Putamen (tissue), 1 donor: ENCODE measurements around the gene NUP93.
"Not testable (repeated sequence)": the region's sequence is repeated elsewhere in the genome, so short reads cannot be mapped to it uniquely, and the experiment has no call there.

ENCODE experiments used
- DNase-seq: peaks from one replicate; pipeline ENCODE4 v3.0.0-alpha.2; 2016; ENCODE audit warnings: low spot score

The NUP93 gene

GRCh38 chr16:56870276-56870888 is 140.5 kb downstream of the NUP93 start:
- no peak for DNase-seq

- DNase-seq, result no peak
Measured at GRCh38 chr16:56871172-56871593, 141.3 kb downstream of the NUP93 start.

- DNase-seq, result no peak
Measured at GRCh38 chr16:56872863-56873391, 143.0 kb downstream of the NUP93 start.

GRCh38 chr16:56874800-56875199 is 144.9 kb downstream of the NUP93 start:
- DNase-seq, result no peak

GRCh38 chr16:56876048-56876447 is 146.1 kb downstream of the NUP93 start:
- no peak for DNase-seq

- DNase-seq, result no peak
Measured at GRCh38 chr16:56877486-56878182, 147.7 kb downstream of the NUP93 start.

- no peak for DNase-seq
Measured at GRCh38 chr16:56878282-56878854, 148.4 kb downstream of the NUP93 start.

- DNase-seq, result no peak
Measured at GRCh38 chr16:56879276-56879675, 149.3 kb downstream of the NUP93 start.

- DNase-seq, result no peak
Measured at GRCh38 chr16:56880176-56880575, 150.2 kb downstream of the NUP93 start.

- no peak for DNase-seq
Measured at GRCh38 chr16:56880685-56881084, 150.8 kb downstream of the NUP93 start.

GRCh38 chr16:56882077-56882800 is 152.3 kb downstream of the NUP93 start:
- no peak for DNase-seq

GRCh38 chr16:56883586-56883985 is 153.7 kb downstream of the NUP93 start:
- DNase-seq, result no peak

- no peak for DNase-seq
Measured at GRCh38 chr16:56884026-56884582, 154.2 kb downstream of the NUP93 start.

GRCh38 chr16:56884929-56885328 is 155.0 kb downstream of the NUP93 start:
- not testable (repeated sequence) for DNase-seq

- no peak for DNase-seq
Measured at GRCh38 chr16:56885446-56886162, 155.7 kb downstream of the NUP93 start.

GRCh38 chr16:56886296-56886695 is 156.4 kb downstream of the NUP93 start:
- DNase-seq, result no peak

GRCh38 chr16:56886826-56887225 is 156.9 kb downstream of the NUP93 start:
- DNase-seq, result no peak

- DNase-seq, result no peak
Measured at GRCh38 chr16:56888806-56889205, 158.9 kb downstream of the NUP93 start.

GRCh38 chr16:56889206-56889605 is 159.3 kb downstream of the NUP93 start:
- DNase-seq, result no peak

GRCh38 chr16:56891685-56892084 is 161.8 kb downstream of the NUP93 start:
- DNase-seq, result no peak

GRCh38 chr16:56892705-56893104 is 162.8 kb downstream of the NUP93 start:
- no peak for DNase-seq
